HepG2 (cell line): ENCODE results near the gene PRKCD. TPM values are rescaled to one million over a fixed set of nuclear protein-coding genes. Genes with fewer than 3 reads are reported as not detected.

ENCODE experiments used
- AGO2 ChIP-seq: fragments of 200-400 bp; formaldehyde crosslinking; optimal IDR thresholded peaks from 2 replicates; pipeline ENCODE3; 2017; ENCODE audit warnings: mild to moderate bottlenecking, low read depth, low read length, moderate library complexity
- CHD2 ChIP-seq: IDR thresholded peaks from 2 replicates; pipeline ENCODE4 v1.6.1; 2011; ENCODE audit warnings: low read depth, low read length, improper control_type of control experiment
- DZIP1 ChIP-seq: sonication (generic); formaldehyde crosslinking; IDR thresholded peaks from 2 replicates; pipeline ENCODE4 v1.5.0; 2020; ENCODE audit warnings: mild to moderate bottlenecking, missing genetic modification reagents
- KDM4B ChIP-seq: sonication (generic); formaldehyde crosslinking; IDR thresholded peaks from 2 replicates; pipeline ENCODE4 v1.4.0; 2020; ENCODE audit warnings: missing genetic modification reagents
- MAFK ChIP-seq, 2 experiments: IDR thresholded peaks in 1 of 2; conservative IDR thresholded peaks in 1 of 2; 2 replicates each; pipeline ENCODE4 v1.6.1; 2011; ENCODE audit warnings: improper control_type of control experiment in 2 of 2, low read length in 2 of 2
- PHF5A ChIP-seq: IDR thresholded peaks from one replicate; pipeline ENCODE4 v1.6.1; 2018; ENCODE audit warnings: low read depth, missing genetic modification reagents; ENCODE audit not compliant: unreplicated experiment
- PHF8 ChIP-seq: sonication (generic); formaldehyde crosslinking; IDR thresholded peaks from 2 replicates; pipeline ENCODE4 v1.5.0; 2020; ENCODE audit warnings: missing genetic modification reagents
- REPIN1 ChIP-seq: sonication (generic); formaldehyde crosslinking; IDR thresholded peaks from 2 replicates; pipeline ENCODE4 v1.8.0; 2022; ENCODE audit warnings: missing genetic modification reagents, low read depth, mild to moderate bottlenecking, borderline replicate concordance
- TAF15 ChIP-seq: fragments of 200-400 bp; formaldehyde crosslinking; IDR thresholded peaks from one replicate; pipeline ENCODE4 v1.6.1; 2018; ENCODE audit warnings: mild to moderate bottlenecking, low read depth, low read length; ENCODE audit not compliant: poor library complexity, severe bottlenecking
- TARDBP ChIP-seq: sonication (generic); formaldehyde crosslinking; IDR thresholded peaks from 2 replicates; pipeline ENCODE4 v1.8.0; 2022; ENCODE audit warnings: mild to moderate bottlenecking, missing genetic modification reagents
- TEAD3 ChIP-seq: optimal IDR thresholded peaks from 2 replicates; pipeline ENCODE3; 2016; ENCODE audit warnings: borderline replicate concordance
- UBTF ChIP-seq: sonication (generic); formaldehyde crosslinking; IDR thresholded peaks from 2 replicates; pipeline ENCODE4 v1.4.0; 2020; ENCODE audit warnings: mild to moderate bottlenecking, missing genetic modification reagents
- WIZ ChIP-seq: sonication (generic); formaldehyde crosslinking; IDR thresholded peaks from 2 replicates; pipeline ENCODE4 v1.5.1; 2020; ENCODE audit warnings: mild to moderate bottlenecking, missing genetic modification reagents
- ZNF136 ChIP-seq: sonication (generic); formaldehyde crosslinking; IDR thresholded peaks from 2 replicates; pipeline ENCODE4 v1.8.1; 2022; ENCODE audit warnings: low read depth, mild to moderate bottlenecking, moderate library complexity, missing genetic modification reagents
- ZNF776 ChIP-seq: sonication (generic); formaldehyde crosslinking; IDR thresholded peaks from 2 replicates; pipeline ENCODE4 v1.4.0; 2020; ENCODE audit warnings: mild to moderate bottlenecking, missing genetic modification reagents
- ZNF883 ChIP-seq: sonication (generic); formaldehyde crosslinking; IDR thresholded peaks from 2 replicates; pipeline ENCODE4 v1.5.1; 2020; ENCODE audit warnings: mild to moderate bottlenecking, missing genetic modification reagents; ENCODE audit errors: not compliant biosample characterization
- ZNF891 ChIP-seq: sonication (generic); formaldehyde crosslinking; IDR thresholded peaks from 2 replicates; pipeline ENCODE4 v1.5.0; 2020; ENCODE audit warnings: mild to moderate bottlenecking, missing genetic modification reagents
- polyA plus RNA-seq, 8 experiments: library from polyadenylated mRNA; depleted of rRNA in 3 of 8; stranded (reverse) in 7 of 8; unstranded in 1 of 8; fragments of >200 nt; fragmentation: Illumina TruSeq in 4 of 8; extraction: Trizol in 4 of 8; gene quantifications; 2 replicates each; pipeline versions ENCODE4 v1.2.1 to v1.2.3, GENCODE V29; 2011 to 2016; ENCODE audit warnings: low read depth in 4 of 8, missing spikeins in 1 of 8, mixed read lengths in 1 of 8; ENCODE audit not compliant: insufficient read depth in 1 of 8
- total RNA-seq, 5 experiments: library from RNA; depleted of rRNA; stranded (reverse); fragments of >200 nt; fragmentation: Illumina TruSeq; extraction: Trizol; gene quantifications; 2 replicates each; pipeline ENCODE4 v1.2.3, GENCODE V29; 2016; ENCODE audit warnings: low read depth in 1 of 5
- TF ChIP-seq, protein P1 (sequence below): sonication (generic); formaldehyde crosslinking; IDR thresholded peaks from 2 replicates; pipeline ENCODE4 v1.5.0; 2020; ENCODE audit warnings: missing genetic modification reagents, mild to moderate bottlenecking, borderline replicate concordance
- TF ChIP-seq, protein P2 (sequence below): sonication (generic); formaldehyde crosslinking; IDR thresholded peaks from 2 replicates; pipeline ENCODE4 v1.5.1; 2020; ENCODE audit warnings: mild to moderate bottlenecking, missing genetic modification reagents, borderline replicate concordance
- TF ChIP-seq, protein P3 (sequence below): sonication (generic); formaldehyde crosslinking; IDR thresholded peaks from 2 replicates; pipeline ENCODE4 v1.5.0; 2020; ENCODE audit warnings: missing genetic modification reagents

Gene PRKCD
- total and polyA plus RNA-seq, 2 of the 13 experiments (the other 11 are each of a cell fraction or from before 2014, with no cell fraction given): 1.6 to 40.7 TPM

- peak; percentile 72 for TF ChIP-seq UBTF (CRISPR knock-in tag)
- peak; percentile 89 for TF ChIP-seq ZNF891 (CRISPR knock-in tag)
- 0 out of 2 replicates have a peak, but pooled peaks have one; percentile 29 for TF ChIP-seq DZIP1 (CRISPR knock-in tag)
- peak; percentile 32 for TF ChIP-seq AGO2
- peak; percentile 75; the same call in 1 of the 2 replicates for TF ChIP-seq TARDBP
- TF ChIP-seq ZNF883 (CRISPR knock-in tag): peak; percentile 44
- peak; percentile 75; the same call in 1 of the 2 replicates for TF ChIP-seq KDM4B (CRISPR knock-in tag)
- peak; percentile 80 for TF ChIP-seq TEAD3
- no peak for TF ChIP-seq MAFK (conservative IDR thresholded peaks at IDR 0.05 in 1 of 2, IDR thresholded peaks at IDR 0.05 in 1 of 2; ENCODE audit: low read length in 2 of 2)
- TF ChIP-seq, protein P1, sequence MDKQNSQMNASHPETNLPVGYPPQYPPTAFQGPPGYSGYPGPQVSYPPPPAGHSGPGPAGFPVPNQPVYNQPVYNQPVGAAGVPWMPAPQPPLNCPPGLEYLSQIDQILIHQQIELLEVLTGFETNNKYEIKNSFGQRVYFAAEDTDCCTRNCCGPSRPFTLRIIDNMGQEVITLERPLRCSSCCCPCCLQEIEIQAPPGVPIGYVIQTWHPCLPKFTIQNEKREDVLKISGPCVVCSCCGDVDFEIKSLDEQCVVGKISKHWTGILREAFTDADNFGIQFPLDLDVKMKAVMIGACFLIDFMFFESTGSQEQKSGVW: no peak
- peak; percentile 34 for TF ChIP-seq TAF15
- TF ChIP-seq WIZ (CRISPR knock-in tag): no peak
- TF ChIP-seq, protein P2, sequence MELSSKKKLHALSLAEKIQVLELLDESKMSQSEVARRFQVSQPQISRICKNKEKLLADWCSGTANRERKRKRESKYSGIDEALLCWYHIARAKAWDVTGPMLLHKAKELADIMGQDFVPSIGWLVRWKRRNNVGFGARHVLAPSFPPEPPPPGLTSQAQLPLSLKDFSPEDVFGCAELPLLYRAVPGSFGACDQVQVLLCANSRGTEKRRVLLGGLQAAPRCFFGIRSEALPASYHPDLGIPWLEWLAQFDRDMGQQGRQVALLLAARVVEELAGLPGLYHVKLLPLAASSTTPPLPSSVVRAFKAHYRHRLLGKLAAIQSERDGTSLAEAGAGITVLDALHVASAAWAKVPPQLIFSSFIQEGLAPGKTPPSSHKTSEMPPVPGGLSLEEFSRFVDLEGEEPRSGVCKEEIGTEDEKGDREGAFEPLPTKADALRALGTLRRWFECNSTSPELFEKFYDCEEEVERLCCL: 0 out of 2 replicates have a peak, but pooled peaks have one; percentile 47
- no peak; the same call in 1 of the 2 replicates for TF ChIP-seq ZNF136
- no peak for TF ChIP-seq PHF5A
- peak; percentile 56; the same call in 1 of the 2 replicates for TF ChIP-seq CHD2
- TF ChIP-seq REPIN1 (CRISPR knock-in tag): no peak; the same call in 1 of the 2 replicates
- TF ChIP-seq ZNF776 (CRISPR knock-in tag): no peak
- peak; percentile 93 for TF ChIP-seq PHF8 (CRISPR knock-in tag)
- TF ChIP-seq, protein P3, sequence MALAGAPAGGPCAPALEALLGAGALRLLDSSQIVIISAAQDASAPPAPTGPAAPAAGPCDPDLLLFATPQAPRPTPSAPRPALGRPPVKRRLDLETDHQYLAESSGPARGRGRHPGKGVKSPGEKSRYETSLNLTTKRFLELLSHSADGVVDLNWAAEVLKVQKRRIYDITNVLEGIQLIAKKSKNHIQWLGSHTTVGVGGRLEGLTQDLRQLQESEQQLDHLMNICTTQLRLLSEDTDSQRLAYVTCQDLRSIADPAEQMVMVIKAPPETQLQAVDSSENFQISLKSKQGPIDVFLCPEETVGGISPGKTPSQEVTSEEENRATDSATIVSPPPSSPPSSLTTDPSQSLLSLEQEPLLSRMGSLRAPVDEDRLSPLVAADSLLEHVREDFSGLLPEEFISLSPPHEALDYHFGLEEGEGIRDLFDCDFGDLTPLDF (CRISPR knock-in tag): no peak
Observed at GRCh38 chr3:53130179-53131061, 30.6 kb upstream of the PRKCD start, which contains the start of gene RFT1 (continued).
